Urinary bladder (tissue), 4 donors: ENCODE data around the gene EVA1B. TPM values are rescaled to one million over a fixed set of nuclear protein-coding genes. Genes with fewer than 3 reads are reported as not detected.
A peak's percentile ranks its signal among the peaks of the same experiment; 100 is the strongest.

ENCODE experiments used
- DNase-seq: peaks from one replicate; pipeline ENCODE4 v3.0.0-alpha.2; 2015; ENCODE audit errors: extremely low spot score
- H3K27ac ChIP-seq: one replicate; pipeline ENCODE4 v1.5.1; 2013; ENCODE audit warnings: low read depth, mild to moderate bottlenecking, moderate library complexity
- H3K36me3 ChIP-seq: one replicate; pipeline ENCODE4 v1.6.1; 2013; ENCODE audit warnings: mild to moderate bottlenecking, moderate library complexity; ENCODE audit not compliant: insufficient read depth
- H3K4me1 ChIP-seq: one replicate; pipeline ENCODE4 v1.6.1; 2013; ENCODE audit warnings: mild to moderate bottlenecking, moderate library complexity; ENCODE audit not compliant: insufficient read depth
- H3K4me3 ChIP-seq: one replicate; pipeline ENCODE4 v1.5.1; 2013; ENCODE audit warnings: low read depth, low read length
- WGBS: extraction: QIAGEN DNeasy Blood & Tissue Kit; methylation state at CpG from one replicate; pipeline ENCODE4 v1.1.7; 2013; 5-methylcytosine and 5-hydroxymethylcytosine counted together
- polyA plus RNA-seq: library from polyadenylated mRNA; stranded (reverse); fragments of 200-250 nt; gene quantifications from one replicate; pipeline ENCODE4 v1.2.3, GENCODE V29; 2013
- total RNA-seq: library from RNA; depleted of rRNA; stranded (reverse); fragments of >200 nt; gene quantifications from one replicate; pipeline ENCODE4 v1.2.3, GENCODE V29; 2014
- donor health status: healthy with polysubstance abuse.
- donor health status: healthy.

The EVA1B gene
- total and polyA plus RNA-seq, 2 donors: 27.7 to 74.7 TPM

- Histone ChIP-seq H3K27ac (no peak overlapping the region), H3K4me1 (no peaks in the 10 kb centered on the region), H3K36me3 (peaks cover 9% of the 10 kb centered on the region), H3K4me3 (no peak overlapping the region)
- DNase-seq: no peak
- 87% methylated on average over 1 of the region's 1 CpG for WGBS
These were observed 22.2 kb downstream of the EVA1B start for GRCh38 chr1:36301220-36301619.

GRCh38 chr1:36300526-36300925 is 22.9 kb downstream of the EVA1B start:
- peaks cover 9% of the 10 kb centered on the region for H3K36me3 ChIP-seq
- DNase-seq: no peak

GRCh38 chr1:36298640-36299039 is 24.8 kb downstream of the EVA1B start:
- Histone ChIP-seq H3K36me3 (peaks cover 12% of the 10 kb centered on the region), H3K4me3 (no peak overlapping the region), H3K4me1 (no peaks in the 10 kb centered on the region), H3K27ac (no peak overlapping the region)
- no peak for DNase-seq
- 92% methylated on average over 5 of the region's 5 CpGs for WGBS

More at GRCh38 chr1:36300526-36300925, 22.9 kb downstream of the EVA1B start:
- H3K4me1 ChIP-seq: no peaks in the 10 kb centered on the region
- WGBS: 93% methylated on average over 1 of the region's 1 CpG
- H3K4me3 ChIP-seq: no peak overlapping the region
- H3K27ac ChIP-seq: peak overlapping the region; percentile 34

GRCh38 chr1:36297062-36297461 is 26.4 kb downstream of the EVA1B start:
- no peak for DNase-seq
- 88% methylated on average over 2 of the region's 2 CpGs for WGBS
- Histone ChIP-seq H3K36me3 (peaks cover 14% of the 10 kb centered on the region), H3K4me3 (no peak overlapping the region), H3K27ac (no peak overlapping the region), H3K4me1 (no peaks in the 10 kb centered on the region)

- 75% methylated on average over 2 of the region's 2 CpGs for WGBS
- no peak overlapping the region for H3K4me3 ChIP-seq
- H3K27ac ChIP-seq: no peak overlapping the region
- no peak for DNase-seq
- H3K4me1 ChIP-seq: no peaks in the 10 kb centered on the region
- peaks cover 14% of the 10 kb centered on the region for H3K36me3 ChIP-seq
These were observed 28.1 kb downstream of the EVA1B start for GRCh38 chr1:36295390-36295789.

- no peak overlapping the region for H3K4me3 ChIP-seq
These were observed 35.9 kb downstream of the EVA1B start for GRCh38 chr1:36287595-36287994.

GRCh38 chr1:36286802-36287201 is 36.6 kb downstream of the EVA1B start:
- Histone ChIP-seq H3K36me3 (peaks cover 17% of the 10 kb centered on the region), H3K4me1 (no peaks in the 10 kb centered on the region), H3K27ac (no peak overlapping the region), H3K4me3 (no peak overlapping the region)
- no peak for DNase-seq
- 95% methylated on average over 13 of the region's 13 CpGs for WGBS

More at GRCh38 chr1:36287595-36287994, 35.9 kb downstream of the EVA1B start:
- Histone ChIP-seq H3K36me3 (peaks cover 18% of the 10 kb centered on the region), H3K27ac (no peak overlapping the region), H3K4me1 (no peaks in the 10 kb centered on the region)
- 89% methylated on average over 5 of the region's 5 CpGs for WGBS
- no peak for DNase-seq

- Histone ChIP-seq H3K27ac (no peak overlapping the region), H3K4me1 (no peaks in the 10 kb centered on the region), H3K36me3 (peaks cover 12% of the 10 kb centered on the region), H3K4me3 (no peak overlapping the region)
- WGBS: 48% methylated on average over 7 of the region's 7 CpGs
- peak; percentile 55 for DNase-seq
These were observed 37.9 kb downstream of the EVA1B start for GRCh38 chr1:36285443-36286101.

- Histone ChIP-seq H3K36me3 (peaks cover 10% of the 10 kb centered on the region), H3K27ac (no peak overlapping the region), H3K4me1 (no peaks in the 10 kb centered on the region), H3K4me3 (no peak overlapping the region)
- DNase-seq: no peak
- WGBS: 71% methylated on average over 1 of the region's 1 CpG
These were observed 38.9 kb downstream of the EVA1B start for GRCh38 chr1:36284517-36284916.

- Histone ChIP-seq H3K4me1 (no peaks in the 10 kb centered on the region), H3K36me3 (peaks cover 9% of the 10 kb centered on the region), H3K4me3 (no peak overlapping the region), H3K27ac (no peak overlapping the region)
- DNase-seq: no peak
- WGBS: 38% methylated on average over 1 of the region's 1 CpG
These were observed 39.4 kb downstream of the EVA1B start for GRCh38 chr1:36284061-36284460.

GRCh38 chr1:36279789-36280296 is 43.6 kb downstream of the EVA1B start:
- peaks cover 2% of the 10 kb centered on the region for H3K36me3 ChIP-seq
- no peaks in the 10 kb centered on the region for H3K4me1 ChIP-seq
- H3K4me3 ChIP-seq: no peak overlapping the region
- no peak overlapping the region for H3K27ac ChIP-seq
- no peak for DNase-seq
- 76% methylated on average over 7 of the region's 7 CpGs for WGBS

- Histone ChIP-seq H3K4me1 (no peaks in the 10 kb centered on the region), H3K27ac (no peak overlapping the region)
- 44% methylated on average over 2 of the region's 2 CpGs for WGBS
These were observed 44.2 kb downstream of the EVA1B start for GRCh38 chr1:36279110-36279788.

GRCh38 chr1:36276688-36277087 is 46.8 kb downstream of the EVA1B start:
- H3K4me3 ChIP-seq: no peak overlapping the region
- WGBS: 96% methylated on average over 6 of the region's 6 CpGs
- no peak overlapping the region for H3K27ac ChIP-seq
- no peaks in the 10 kb centered on the region for H3K4me1 ChIP-seq
- H3K36me3 ChIP-seq: no peaks in the 10 kb centered on the region
- no peak for DNase-seq

More at GRCh38 chr1:36279110-36279788, 44.2 kb downstream of the EVA1B start:
- no peak for DNase-seq
- Histone ChIP-seq H3K4me3 (no peak overlapping the region), H3K36me3 (peaks cover 2% of the 10 kb centered on the region)

GRCh38 chr1:36274201-36274600 is 49.2 kb downstream of the EVA1B start:
- Histone ChIP-seq H3K4me1 (no peaks in the 10 kb centered on the region), H3K27ac (no peak overlapping the region), H3K36me3 (no peaks in the 10 kb centered on the region), H3K4me3 (no peak overlapping the region)
- DNase-seq: no peak
- 98% methylated on average over 1 of the region's 1 CpG for WGBS
